GM21367 (cell line): Measurements from ENCODE around the gene CIITA.
A peak's percentile ranks its signal among the peaks of the same experiment; 100 is the strongest.

Experiments
- ATAC-seq: cut with Tn5 transposase; IDR thresholded peaks from one replicate; pipeline ENCODE4 v1.9.1; 2021; ENCODE audit not compliant: unreplicated experiment

CIITA gene

GRCh38 chr16:10851512-10851911 is 25.5 kb upstream of the CIITA start:
- ATAC-seq = no peak

- ATAC-seq = no peak
These were observed 24.7 kb upstream of the CIITA start for GRCh38 chr16:10852286-10852685.

- ATAC-seq = no peak
These were observed 24.1 kb upstream of the CIITA start for GRCh38 chr16:10852948-10853347.

DNA sequence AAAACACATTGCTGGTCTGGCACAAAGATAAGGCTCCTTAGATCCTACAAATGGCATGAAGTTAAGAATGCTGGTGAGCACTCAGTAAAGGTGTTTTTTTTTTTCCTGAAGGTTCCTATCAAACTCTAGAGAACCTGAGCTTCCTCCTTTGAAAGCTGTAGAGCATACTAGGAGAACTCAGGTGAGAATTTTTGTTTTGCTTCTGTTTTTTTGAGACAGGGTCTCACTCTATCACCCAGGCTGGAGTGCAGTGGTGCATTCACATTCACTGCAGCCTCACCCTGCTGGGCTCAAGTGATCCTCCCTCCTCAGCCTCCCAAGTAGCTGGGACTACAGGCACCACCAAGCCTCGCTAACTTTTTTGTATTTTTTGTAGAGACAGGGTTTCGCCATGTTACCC is 21.0 kb upstream of the CIITA start:
- ATAC-seq = no peak

- no peak for ATAC-seq
These were observed 18.8 kb upstream of the CIITA start for GRCh38 chr16:10858203-10858602.

GRCh38 chr16:10859020-10859419 is 18.0 kb upstream of the CIITA start:
- no peak for ATAC-seq

GRCh38 chr16:10859658-10860057 is 17.3 kb upstream of the CIITA start:
- ATAC-seq = no peak

DNA sequence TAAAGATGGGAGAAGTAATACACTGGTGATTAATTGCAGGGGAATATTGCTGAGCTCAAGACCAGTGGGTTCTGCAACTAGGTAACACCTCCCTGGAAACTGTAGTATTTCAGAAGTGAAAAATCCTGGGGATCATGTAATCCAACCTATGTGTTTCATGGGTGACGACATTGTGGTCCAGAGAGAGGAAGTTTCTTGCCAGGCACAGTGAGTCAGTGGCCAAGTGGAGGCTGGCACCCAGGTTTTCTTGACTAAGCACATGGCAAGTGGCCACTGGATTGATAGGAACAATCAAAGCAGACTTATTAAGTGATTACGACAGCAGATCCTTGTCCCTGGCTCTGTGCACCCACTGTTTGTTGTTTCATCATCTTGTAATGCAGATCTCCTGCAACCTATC is 14.6 kb upstream of the CIITA start:
- ATAC-seq = no peak

DNA sequence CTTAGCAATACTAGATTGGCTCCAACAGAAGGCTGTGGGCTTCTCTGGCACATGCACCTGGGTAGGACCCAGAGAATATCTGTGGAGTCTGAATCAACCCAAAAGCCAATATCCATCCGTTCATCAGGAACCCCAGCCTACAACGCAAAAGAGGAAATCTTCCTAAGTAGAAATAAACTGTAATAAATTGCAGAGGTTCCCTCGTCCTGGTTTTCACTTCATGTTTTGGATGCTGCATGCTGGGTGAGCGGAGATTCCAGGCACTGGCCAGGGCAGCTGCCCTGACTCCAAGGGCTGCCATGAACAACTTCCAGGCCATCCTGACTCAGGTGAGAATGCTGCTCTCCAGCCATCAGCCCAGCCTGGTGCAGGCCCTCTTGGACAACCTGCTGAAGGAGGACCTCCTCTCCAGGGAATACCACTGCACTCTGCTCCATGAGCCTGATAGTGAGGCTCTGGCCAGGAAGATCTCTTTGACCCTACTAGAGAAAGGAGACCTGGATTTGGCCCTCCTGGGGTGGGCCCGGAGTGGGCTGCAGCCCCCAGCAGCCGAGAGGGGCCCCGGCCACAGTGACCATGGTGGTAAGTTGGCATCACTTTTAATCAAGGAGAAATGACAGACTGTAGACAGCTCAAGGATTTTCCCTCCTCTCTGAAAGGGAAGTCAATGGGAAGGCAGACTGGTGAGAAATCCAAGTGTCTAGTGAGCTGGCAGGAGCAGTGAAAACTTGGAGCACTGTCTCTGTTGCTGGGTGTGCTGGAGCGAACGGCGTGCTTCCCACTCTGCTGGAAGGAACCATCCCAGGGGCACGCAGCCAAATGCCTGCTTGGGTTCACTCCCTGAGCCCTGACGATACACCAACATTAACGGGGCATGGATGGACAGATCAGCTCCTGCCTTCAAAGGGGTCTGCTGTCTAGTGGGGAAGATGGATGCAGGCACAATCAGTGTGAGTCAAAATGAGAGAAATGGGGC is 10.7 kb upstream of the CIITA start:
- no peak for ATAC-seq

GRCh38 chr16:10867199-10867598 is 9.8 kb upstream of the CIITA start:
- ATAC-seq = no peak

DNA sequence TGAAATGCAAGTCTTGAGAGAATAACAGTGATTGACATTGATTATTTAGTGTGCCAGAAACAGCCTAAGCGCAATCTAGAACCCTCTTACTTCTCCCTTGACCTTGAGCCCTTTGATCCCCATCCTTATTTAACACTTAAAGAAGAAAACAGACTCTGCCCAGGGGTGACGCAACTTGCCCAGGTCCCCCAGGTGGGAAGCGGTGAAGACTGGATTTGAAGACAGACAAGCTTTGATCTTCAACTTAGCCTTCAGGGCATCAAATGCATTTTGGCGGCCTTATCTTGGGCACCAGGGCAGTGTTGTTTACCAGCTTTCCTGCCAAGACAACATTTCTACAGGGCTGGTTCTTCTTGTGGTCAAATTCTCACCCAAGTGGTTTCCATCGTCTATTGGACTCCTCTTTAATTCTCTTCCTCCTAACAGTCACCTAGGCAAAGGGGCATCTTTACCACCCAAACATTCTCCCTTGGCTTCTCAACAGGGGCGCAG is 8.9 kb upstream of the CIITA start:
- ATAC-seq = no peak

GRCh38 chr16:10868596-10869469 is 8.2 kb upstream of the CIITA start:
- ATAC-seq = peak; percentile 37

GRCh38 chr16:10870137-10870776 is 6.7 kb upstream of the CIITA start:
- no peak for ATAC-seq

GRCh38 chr16:10870808-10871156 is 6.2 kb upstream of the CIITA start:
- ATAC-seq = no peak

DNA sequence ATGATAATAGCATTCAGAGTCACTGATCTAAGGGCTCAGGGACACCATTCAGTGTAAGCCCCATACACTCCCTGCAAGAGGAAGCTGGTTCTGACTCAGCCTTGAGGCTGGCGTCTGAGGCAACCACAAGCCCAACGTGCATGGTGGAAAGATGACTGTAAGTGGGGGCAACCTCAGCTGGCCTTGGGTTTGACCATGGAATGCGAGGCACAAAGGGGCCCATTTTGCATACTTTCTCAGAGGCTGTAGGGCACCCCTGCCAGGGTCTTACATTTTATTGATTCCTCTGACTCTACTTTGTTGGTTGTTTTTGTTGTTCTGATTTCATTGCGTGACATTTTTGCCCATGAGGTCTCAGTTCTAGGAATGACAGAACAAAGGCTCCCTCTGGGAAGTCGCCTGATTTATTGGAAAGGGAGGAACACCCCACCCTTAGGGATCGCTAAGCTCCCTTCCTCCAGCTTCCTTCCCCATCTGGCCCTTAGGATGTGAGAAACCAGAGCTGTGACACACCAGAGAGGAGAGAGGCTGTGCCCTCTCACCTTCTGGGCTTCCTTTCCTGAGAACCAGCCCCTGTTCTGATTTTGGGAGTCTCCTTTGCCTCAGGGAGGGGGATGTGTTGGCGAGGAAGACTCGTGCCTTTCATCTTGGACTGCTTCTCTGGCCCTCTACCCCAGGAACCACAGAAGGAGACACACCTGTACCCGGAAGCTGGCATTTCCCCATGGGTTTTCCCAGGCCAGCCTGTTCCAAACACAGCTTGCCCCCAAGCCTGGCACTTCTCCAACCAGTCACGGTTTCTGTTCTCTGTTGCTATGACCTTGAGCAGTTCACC is 5.6 kb upstream of the CIITA start:
- no peak for ATAC-seq

- no peak for ATAC-seq
These were observed 687 bp upstream of the CIITA start for GRCh38 chr16:10876315-10876714.

DNA sequence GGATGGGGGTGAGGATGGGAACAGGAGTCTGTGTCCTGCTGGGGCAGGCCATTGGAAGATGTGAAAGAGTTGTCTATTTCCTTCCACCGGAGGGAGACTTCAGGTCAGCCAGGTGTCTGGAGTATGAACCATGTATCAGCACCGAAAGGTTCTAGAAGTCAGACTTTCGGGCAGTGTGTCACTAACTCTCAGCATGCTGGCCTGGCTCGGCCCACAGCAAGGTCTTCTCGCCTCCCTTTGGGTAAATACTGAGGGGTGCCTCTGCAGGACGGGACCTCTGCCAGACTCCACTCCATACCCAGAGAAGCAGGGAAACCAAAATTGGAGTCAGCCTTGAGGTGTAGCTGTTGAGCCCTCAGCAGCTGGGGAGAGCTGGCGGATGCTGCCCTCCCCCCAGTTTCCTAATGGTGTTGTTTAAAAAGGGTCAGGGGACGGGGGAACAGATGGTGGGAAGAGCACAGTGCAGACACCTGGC is 507 bp downstream of the CIITA start:
- peak; percentile 10 for ATAC-seq

- no peak for ATAC-seq
These were observed 1.3 kb downstream of the CIITA start for GRCh38 chr16:10878328-10878643.

DNA sequence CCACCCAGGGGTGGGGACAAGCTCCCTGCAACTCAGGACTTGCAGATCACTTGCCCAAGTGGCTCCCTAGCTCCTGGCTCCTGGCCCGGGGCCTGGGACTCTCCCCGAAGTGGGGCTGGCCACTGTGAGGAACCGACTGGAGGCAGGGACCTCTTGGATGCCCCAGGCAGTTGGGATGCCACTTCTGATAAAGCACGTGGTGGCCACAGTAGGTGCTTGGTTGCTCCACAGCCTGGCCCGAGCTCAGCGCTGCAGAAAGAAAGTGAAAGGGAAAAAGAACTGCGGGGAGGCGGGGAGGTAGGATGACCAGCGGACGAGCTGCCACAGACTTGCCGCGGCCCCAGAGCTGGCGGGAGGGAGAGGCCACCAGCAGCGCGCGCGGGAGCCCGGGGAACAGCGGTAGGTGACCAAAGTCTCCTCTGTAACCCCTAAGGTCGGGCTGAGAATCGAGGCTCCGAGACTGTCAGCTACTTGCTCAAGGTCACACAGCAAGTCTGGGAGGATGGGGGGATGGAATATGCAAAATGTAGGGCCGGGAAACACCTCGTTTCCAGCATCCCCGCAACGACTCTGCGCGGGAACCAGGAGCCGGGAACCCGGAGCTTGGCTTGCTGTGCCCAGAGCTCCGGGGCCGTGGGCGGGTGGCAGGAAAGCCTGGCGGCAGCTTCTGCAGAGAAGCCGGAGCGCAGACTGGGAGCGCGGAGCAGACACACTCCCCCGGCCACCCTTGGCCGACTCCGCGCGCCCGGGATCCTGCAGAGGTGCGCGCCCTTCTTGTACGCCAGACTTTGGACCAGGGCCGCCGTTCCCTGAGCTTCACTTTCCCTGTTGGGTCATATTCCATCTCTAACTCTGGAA is 1.9 kb downstream of the CIITA start:
- ATAC-seq = no peak
